HEK293 (cell line): ENCODE data around the gene PLEKHA4.

Experiments used
- CTCF ChIA-PET: fragments of 350-600 bp; formaldehyde crosslinking; extraction: SDS; loops from one replicate; lab custom pipeline; 2021; ENCODE audit warnings: antibody characterized with exemption; lab: Yijun Ruan, JAX
- POLR2A ChIA-PET: fragments of 300-600 bp; formaldehyde crosslinking; extraction: SDS; loops from one replicate; lab custom pipeline; 2020; ENCODE audit warnings: antibody characterized with exemption, inconsistent platforms; lab: Yijun Ruan, JAX
- H3K27ac ChIP-seq: fragments of 200-500 bp; sonication (Bioruptor generic); 2 replicates; pipeline ENCODE4 v1.5.1; 2014; ENCODE audit warnings: low read depth, low read length, control low read depth, inconsistent platforms; ENCODE audit errors: extremely low read depth
- H3K36me3 ChIP-seq, 2 experiments: fragments of 200-500 bp in 1 of 2; sonication (Bioruptor generic) in 1 of 2; 1 replicate in 1 of 2; 2 replicates in 1 of 2; pipeline ENCODE4 v1.5.1; 2014 to 2017; ENCODE audit warnings: inconsistent platforms in 2 of 2, low read length in 2 of 2; ENCODE audit not compliant: control insufficient read depth in 2 of 2, insufficient read depth in 1 of 2
- H3K4me1 ChIP-seq: fragments of 200-500 bp; sonication (Bioruptor generic); 2 replicates; pipeline ENCODE4 v1.5.1; 2014; ENCODE audit warnings: mild to moderate bottlenecking, low read length, inconsistent platforms; ENCODE audit not compliant: control insufficient read depth, insufficient read depth
- H3K4me3 ChIP-seq: 2 replicates; pipeline ENCODE4 v1.5.1; 2011; ENCODE audit warnings: low read depth, mild to moderate bottlenecking, control low read depth, low read length, moderate library complexity
- H3K9me3 ChIP-seq: fragments of 200-500 bp; sonication (Bioruptor generic); 2 replicates; pipeline ENCODE4 v1.5.1; 2014; ENCODE audit warnings: low read depth, low read length, inconsistent platforms; ENCODE audit not compliant: control insufficient read depth, insufficient read depth
- GLI4 ChIP-seq: fragments of 450-650 bp; formaldehyde crosslinking; IDR thresholded peaks from 2 replicates; pipeline ENCODE4 v1.5.1; 2016; ENCODE audit warnings: missing biosample characterization, missing genetic modification characterization
- MZF1 ChIP-seq: fragments of 450-650 bp; formaldehyde crosslinking; IDR thresholded peaks from 2 replicates; pipeline ENCODE4 v1.5.1; 2017; ENCODE audit warnings: missing biosample characterization, missing genetic modification characterization, borderline replicate concordance
- PRDM6 ChIP-seq: fragments of 450-650 bp; formaldehyde crosslinking; IDR thresholded peaks from 2 replicates; pipeline ENCODE4 v1.5.1; 2017; ENCODE audit warnings: missing biosample characterization, missing genetic modification characterization
- SP3 ChIP-seq: fragments of 450-650 bp; formaldehyde crosslinking; IDR thresholded peaks from 2 replicates; pipeline ENCODE4 v1.5.1; 2016; ENCODE audit warnings: missing biosample characterization, missing genetic modification characterization
- ZFP37 ChIP-seq: fragments of 450-650 bp; formaldehyde crosslinking; IDR thresholded peaks from 2 replicates; pipeline ENCODE4 v1.5.1; 2016; ENCODE audit warnings: missing biosample characterization, missing genetic modification characterization
- ZIC2 ChIP-seq: fragments of 450-650 bp; formaldehyde crosslinking; IDR thresholded peaks from 2 replicates; pipeline ENCODE4 v1.5.1; 2016; ENCODE audit warnings: missing biosample characterization, missing genetic modification characterization
- ZNF335 ChIP-seq: fragments of 450-650 bp; formaldehyde crosslinking; conservative IDR thresholded peaks from 2 replicates; pipeline ENCODE4 v1.5.1; 2016; ENCODE audit warnings: missing biosample characterization, missing genetic modification characterization
- ZNF341 ChIP-seq: fragments of 450-650 bp; formaldehyde crosslinking; IDR thresholded peaks from 2 replicates; pipeline ENCODE4; 2016; ENCODE audit warnings: low read depth, missing biosample characterization, missing genetic modification characterization
- ZNF704 ChIP-seq: fragments of 450-650 bp; formaldehyde crosslinking; IDR thresholded peaks from 2 replicates; pipeline ENCODE4 v1.5.1; 2016; ENCODE audit warnings: missing biosample characterization, missing genetic modification characterization
- TF ChIP-seq, protein P1 (sequence below): fragments of 450-650 bp; formaldehyde crosslinking; IDR thresholded peaks from 2 replicates; pipeline ENCODE4 v1.5.1; 2016; ENCODE audit warnings: missing biosample characterization, missing genetic modification characterization
- TF ChIP-seq, protein P2 (sequence below): fragments of 450-650 bp; formaldehyde crosslinking; conservative IDR thresholded peaks from 2 replicates; pipeline ENCODE4 v1.5.1; 2016; ENCODE audit warnings: low read depth, missing biosample characterization, missing genetic modification characterization

The PLEKHA4 gene

DNA sequence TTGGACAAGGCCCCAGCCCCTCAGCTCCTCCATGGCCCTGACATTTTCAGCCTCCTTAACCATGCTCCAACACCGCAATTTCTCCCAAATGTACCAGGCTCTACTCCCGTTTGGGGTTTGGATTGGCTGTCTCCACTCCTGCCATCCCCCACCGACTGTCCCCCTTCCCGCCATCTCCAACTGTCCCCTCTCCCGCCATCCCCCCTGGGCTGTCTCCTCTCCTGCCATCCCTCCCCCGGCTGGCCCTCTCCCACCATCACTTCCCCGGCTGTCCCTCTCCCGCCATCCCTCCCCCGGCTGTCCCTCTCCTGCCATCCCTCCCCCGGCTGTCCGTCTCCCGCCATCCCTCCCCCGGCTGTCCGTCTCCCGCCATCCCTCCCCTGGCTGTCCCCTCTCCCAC is 63.0 kb downstream of the PLEKHA4 start:
- Histone ChIP-seq H3K9me3 (no peaks in the 10 kb centered on the region), H3K36me3 (peaks cover 4 to 10% of the 10 kb centered on the region in 2 experiments; a peak in 2 of 3 replicates), H3K4me1 (peaks cover 5% of the 10 kb centered on the region), H3K4me3 (no peak overlapping the region), H3K27ac (no peak overlapping the region)
- CTCF ChIA-PET, result interaction anchor here (0.9 to 1.4 kb wide), 2 partner anchors 37 to 160 kb away, joined by 3 read pairs; partner anchors contain the start of gene CA11
- POLR2A ChIA-PET, result no interaction called here
- TF ChIP-seq ZNF341 (tag by site-specific recombination), result peak; percentile 73
- no peak for TF ChIP-seq ZNF335 (tag by site-specific recombination)

DNA sequence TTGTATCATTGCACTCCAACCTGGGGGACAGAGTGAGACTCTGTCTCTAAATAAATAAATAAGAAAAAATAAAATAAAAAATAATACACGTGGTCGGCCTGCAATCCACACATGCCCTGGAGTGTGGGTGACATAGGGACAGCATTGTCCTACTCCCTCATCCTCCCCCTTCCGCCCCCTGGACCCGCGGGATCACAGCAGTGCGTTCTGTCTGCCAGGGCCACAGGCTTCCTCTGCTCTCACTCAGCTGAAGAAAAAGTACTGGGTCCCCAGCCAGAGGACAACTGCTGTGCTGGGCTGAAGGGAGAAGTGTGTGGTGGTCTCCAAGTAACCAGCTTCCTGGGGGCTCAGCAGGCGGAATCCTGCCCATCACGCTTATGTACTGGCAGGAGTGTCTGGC is 63.9 kb downstream of the PLEKHA4 start:
- POLR2A ChIA-PET, result no interaction called here
- H3K4me1 ChIP-seq, result no peaks in the 10 kb centered on the region
- H3K9me3 ChIP-seq, result no peaks in the 10 kb centered on the region
- CTCF ChIA-PET, result interaction anchor here (0.6 to 1.4 kb wide), 5 partner anchors 9 to 159 kb away, joined by 3 to 4 read pairs (median 3); partner anchors contain the start of gene CA11
- TF ChIP-seq SP3 (tag by site-specific recombination) (no peak), ZIC2 (tag by site-specific recombination) (0 out of 2 replicates have a peak, but pooled peaks have one; percentile 11)
- TF ChIP-seq, all 188 proteins: peak for 1
- H3K4me3 ChIP-seq, result no peak overlapping the region
- H3K27ac ChIP-seq, result no peak overlapping the region
- peaks cover 4 to 10% of the 10 kb centered on the region in 2 experiments; a peak in 2 of 3 replicates for H3K36me3 ChIP-seq

DNA sequence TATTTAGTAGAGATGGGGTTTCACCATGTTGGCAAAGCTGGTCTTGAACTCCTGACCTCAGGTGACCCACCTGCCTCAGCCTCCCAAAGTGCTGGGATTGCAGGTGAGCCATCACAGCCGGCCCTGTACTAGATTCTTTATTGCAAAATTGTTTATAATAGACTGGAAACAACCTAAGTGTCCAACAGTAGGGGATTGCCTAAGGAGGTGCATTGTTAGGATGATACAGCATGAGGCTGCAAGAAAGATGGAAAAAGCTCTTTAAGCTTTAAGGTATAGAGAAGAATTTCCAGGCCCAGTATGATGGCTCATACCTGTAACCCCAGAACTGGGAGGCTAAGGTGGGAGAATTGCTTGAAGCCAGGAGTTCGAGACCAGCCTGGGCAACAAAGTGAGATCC is 65.8 kb downstream of the PLEKHA4 start:
- Histone ChIP-seq H3K27ac (no peak overlapping the region), H3K9me3 (no peaks in the 10 kb centered on the region), H3K4me3 (no peak overlapping the region), H3K4me1 (no peaks in the 10 kb centered on the region), H3K36me3 (peaks cover 4 to 10% of the 10 kb centered on the region in 2 experiments; a peak in 2 of 3 replicates)
- TF ChIP-seq, protein P1, sequence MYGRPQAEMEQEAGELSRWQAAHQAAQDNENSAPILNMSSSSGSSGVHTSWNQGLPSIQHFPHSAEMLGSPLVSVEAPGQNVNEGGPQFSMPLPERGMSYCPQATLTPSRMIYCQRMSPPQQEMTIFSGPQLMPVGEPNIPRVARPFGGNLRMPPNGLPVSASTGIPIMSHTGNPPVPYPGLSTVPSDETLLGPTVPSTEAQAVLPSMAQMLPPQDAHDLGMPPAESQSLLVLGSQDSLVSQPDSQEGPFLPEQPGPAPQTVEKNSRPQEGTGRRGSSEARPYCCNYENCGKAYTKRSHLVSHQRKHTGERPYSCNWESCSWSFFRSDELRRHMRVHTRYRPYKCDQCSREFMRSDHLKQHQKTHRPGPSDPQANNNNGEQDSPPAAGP (tag by site-specific recombination), result no peak
- TF ChIP-seq GLI4 (tag by site-specific recombination) (no peak), ZIC2 (tag by site-specific recombination) (no peak), ZFP37 (no peak), PRDM6 (tag by site-specific recombination) (no peak), MZF1 (tag by site-specific recombination) (peak; percentile 97), ZNF704 (no peak)
- TF ChIP-seq, protein P2, sequence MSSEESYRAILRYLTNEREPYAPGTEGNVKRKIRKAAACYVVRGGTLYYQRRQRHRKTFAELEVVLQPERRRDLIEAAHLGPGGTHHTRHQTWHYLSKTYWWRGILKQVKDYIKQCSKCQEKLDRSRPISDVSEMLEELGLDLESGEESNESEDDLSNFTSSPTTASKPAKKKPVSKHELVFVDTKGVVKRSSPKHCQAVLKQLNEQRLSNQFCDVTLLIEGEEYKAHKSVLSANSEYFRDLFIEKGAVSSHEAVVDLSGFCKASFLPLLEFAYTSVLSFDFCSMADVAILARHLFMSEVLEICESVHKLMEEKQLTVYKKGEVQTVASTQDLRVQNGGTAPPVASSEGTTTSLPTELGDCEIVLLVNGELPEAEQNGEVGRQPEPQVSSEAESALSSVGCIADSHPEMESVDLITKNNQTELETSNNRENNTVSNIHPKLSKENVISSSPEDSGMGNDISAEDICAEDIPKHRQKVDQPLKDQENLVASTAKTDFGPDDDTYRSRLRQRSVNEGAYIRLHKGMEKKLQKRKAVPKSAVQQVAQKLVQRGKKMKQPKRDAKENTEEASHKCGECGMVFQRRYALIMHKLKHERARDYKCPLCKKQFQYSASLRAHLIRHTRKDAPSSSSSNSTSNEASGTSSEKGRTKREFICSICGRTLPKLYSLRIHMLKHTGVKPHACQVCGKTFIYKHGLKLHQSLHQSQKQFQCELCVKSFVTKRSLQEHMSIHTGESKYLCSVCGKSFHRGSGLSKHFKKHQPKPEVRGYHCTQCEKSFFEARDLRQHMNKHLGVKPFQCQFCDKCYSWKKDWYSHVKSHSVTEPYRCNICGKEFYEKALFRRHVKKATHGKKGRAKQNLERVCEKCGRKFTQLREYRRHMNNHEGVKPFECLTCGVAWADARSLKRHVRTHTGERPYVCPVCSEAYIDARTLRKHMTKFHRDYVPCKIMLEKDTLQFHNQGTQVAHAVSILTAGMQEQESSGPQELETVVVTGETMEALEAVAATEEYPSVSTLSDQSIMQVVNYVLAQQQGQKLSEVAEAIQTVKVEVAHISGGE (tag by site-specific recombination), result no peak
- CTCF ChIA-PET, result interaction anchor here (0.7 to 2.3 kb wide), 6 partner anchors 9 to 191 kb away, joined by 3 to 7 read pairs (median 4); partner anchors contain the start of genes GYS1 and RUVBL2
- POLR2A ChIA-PET, result interaction anchor here (1.7 kb wide), 1 partner anchor 8 kb away, joined by 4 read pairs; the partner anchor contains the start of gene BCAT2
